Skeletal muscle tissue (tissue), 4 donors: ENCODE data around the gene CITED4. TPM values are rescaled to one million over a fixed set of nuclear protein-coding genes. Genes with fewer than 3 reads are reported as not detected.

ENCODE experiments used
- H3K27ac ChIP-seq: one replicate; pipeline ENCODE4 v1.7.0; 2013; ENCODE audit warnings: mild to moderate bottlenecking, low read depth, low read length, inconsistent platforms
- H3K27me3 ChIP-seq, 3 donors: one replicate each; pipeline ENCODE4 v1.7.0; 2013; ENCODE audit warnings: low read length in 3 of 3; ENCODE audit not compliant: control insufficient read depth in 3 of 3, insufficient read depth in 3 of 3
- H3K36me3 ChIP-seq, 3 donors: one replicate each; pipeline ENCODE4 v1.7.0; 2013; ENCODE audit warnings: low read length in 3 of 3; ENCODE audit not compliant: control insufficient read depth in 3 of 3, insufficient read depth in 3 of 3
- H3K4me1 ChIP-seq, 3 donors: one replicate each; pipeline ENCODE4 v1.7.0; 2013; ENCODE audit warnings: low read length in 3 of 3, mild to moderate bottlenecking in 3 of 3; ENCODE audit not compliant: control insufficient read depth in 3 of 3, insufficient read depth in 3 of 3
- H3K4me3 ChIP-seq, 3 donors: one replicate each; pipeline ENCODE4 v1.7.0; 2013; ENCODE audit warnings: low read length in 3 of 3
- H3K9ac ChIP-seq, 3 donors: one replicate each; pipeline ENCODE4 v1.7.0; 2013; ENCODE audit warnings: low read length in 3 of 3, mild to moderate bottlenecking in 3 of 3, moderate library complexity in 2 of 3, low read depth in 1 of 3
- H3K9me3 ChIP-seq, 3 donors: one replicate each; pipeline ENCODE4 v1.7.0; 2013; ENCODE audit warnings: low read length in 3 of 3; ENCODE audit not compliant: control insufficient read depth in 3 of 3
- total RNA-seq: library from RNA; depleted of rRNA; stranded (reverse); fragments of >200 nt; gene quantifications from one replicate; pipeline ENCODE4 v1.2.3, GENCODE V29; 2014
- donor health status: Osteomylitis.

The CITED4 gene
- total RNA-seq, 1 donor from 2014 or later, result 1.6 TPM

- Histone ChIP-seq H3K27ac (no peak overlapping the region), H3K4me3 (no peak overlapping the region), H3K4me1 (peaks cover 4 to 9% (median 7%) of the 10 kb centered on the region in 3 donors), H3K27me3 (no peaks in the 10 kb centered on the region), H3K9me3 (no peaks in the 10 kb centered on the region), H3K9ac (no peak overlapping the region), H3K36me3 (peaks cover 0 to 17% (median 3%) of the 10 kb centered on the region in 3 donors)
Observed at GRCh38 chr1:40817791-40818263, 44.3 kb downstream of the CITED4 start.

GRCh38 chr1:40815420-40815819 lies 46.7 kb downstream of the CITED4 start:
- Histone ChIP-seq H3K36me3 (peaks cover 0 to 12% (median 3%) of the 10 kb centered on the region in 3 donors), H3K9ac (no peak overlapping the region)

More at GRCh38 chr1:40815420-40815819, 46.7 kb downstream of the CITED4 start:
- Histone ChIP-seq H3K9me3 (no peaks in the 10 kb centered on the region), H3K4me3 (no peak overlapping the region), H3K4me1 (peaks cover 0 to 4% (median 2%) of the 10 kb centered on the region in 3 donors), H3K27me3 (no peaks in the 10 kb centered on the region), H3K27ac (no peak overlapping the region)

Other genes with a start within 250 kb of the CITED4 start
- gene RIMS3, start 196.7 kb downstream of the CITED4 start, total RNA-seq, result 0.52 TPM
- 28.2 TPM for gene NFYC, start 170.7 kb downstream of the CITED4 start, total RNA-seq
- gene KCNQ4, start 78.6 kb downstream of the CITED4 start, total RNA-seq, result 4.2 TPM
- 16.2 TPM for gene CTPS1, start 117.3 kb upstream of the CITED4 start, total RNA-seq
- 0.52 TPM for gene SLFNL1, start 159.4 kb upstream of the CITED4 start, total RNA-seq